Endometrial microvascular endothelial cells (primary cell): Measurements from ENCODE around the gene ANK2. TPM values are rescaled to one million over a fixed set of nuclear protein-coding genes. Genes with fewer than 3 reads are reported as not detected.

Source experiments
- in situ Hi-C: cut with HindIII; loops from 2 replicates; pipeline ENCODE4 v1.10.0; 2017; ENCODE audit warnings: low sequenced_read_pairs, low pct_unique_long_range_greater_than_20kb; ENCODE audit errors: inconsistent ontology term
- total RNA-seq: library from RNA; depleted of rRNA; stranded (reverse); fragments of >200 nt; gene quantifications from one replicate; pipeline ENCODE4 v1.2.3, GENCODE V29; 2015; ENCODE audit errors: inconsistent ontology term

ANK2 gene
- total RNA-seq, 1 donor from 2014 or later = 0.09 TPM

DNA sequence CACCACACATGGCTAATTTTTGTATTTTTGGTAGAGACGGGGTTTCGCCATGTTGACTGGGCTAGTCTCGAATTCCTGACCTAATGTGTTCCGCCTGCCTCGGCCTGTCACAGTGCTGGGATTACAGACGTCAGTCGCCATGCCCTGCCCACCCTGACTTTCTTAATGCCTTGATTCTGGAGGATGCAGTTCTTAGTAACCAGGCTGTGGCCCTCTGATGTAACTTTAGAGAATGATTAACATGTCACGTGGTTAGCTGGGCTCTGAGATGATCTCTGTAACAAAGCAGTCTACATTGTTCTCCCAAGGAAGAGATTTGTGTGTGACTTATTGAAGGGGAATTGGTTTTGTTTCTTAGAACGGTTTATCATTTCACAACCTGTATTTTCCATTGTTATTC, 30.6 kb downstream of the ANK2 start:
- in situ Hi-C loops = no loop called here

DNA sequence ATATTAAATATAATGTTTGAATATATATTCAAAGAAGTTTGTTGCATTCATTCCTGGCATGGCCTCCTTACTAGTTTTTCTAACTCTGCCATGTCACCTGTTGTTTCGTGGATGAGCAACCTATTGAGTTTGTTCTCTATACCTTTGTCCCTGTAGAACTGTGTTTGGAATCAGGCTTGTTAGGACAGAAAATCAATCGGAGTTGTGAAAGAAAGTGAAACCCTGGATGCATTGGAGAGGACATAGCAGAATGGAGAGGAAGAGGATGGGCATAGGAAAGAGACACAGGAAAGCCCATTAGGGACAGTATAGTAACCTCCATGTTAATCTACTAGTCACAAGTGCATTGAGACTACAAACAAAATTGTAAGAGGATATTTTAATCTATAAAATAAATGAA, 31.2 kb downstream of the ANK2 start:
- in situ Hi-C loops = no loop called here

DNA sequence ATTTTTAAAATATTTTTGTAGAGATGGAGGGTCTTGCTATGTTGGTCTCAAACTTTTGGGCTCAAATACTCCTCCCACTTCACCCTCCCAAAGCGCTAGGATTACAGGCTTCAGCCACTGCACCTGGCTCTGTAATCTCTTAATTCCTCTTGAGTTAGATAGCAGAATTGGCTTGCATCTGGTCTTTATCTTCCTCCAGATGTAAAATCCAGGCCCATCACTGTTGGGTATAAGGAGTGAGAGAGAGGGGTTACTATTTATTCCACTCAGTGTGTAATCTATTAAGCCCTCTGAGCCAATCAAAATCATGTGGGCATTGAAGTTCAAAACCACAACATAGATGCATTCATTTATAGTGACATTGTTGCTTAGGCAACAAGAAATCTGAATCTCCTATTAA, 33.9 kb downstream of the ANK2 start:
- in situ Hi-C loops = no loop called here

DNA sequence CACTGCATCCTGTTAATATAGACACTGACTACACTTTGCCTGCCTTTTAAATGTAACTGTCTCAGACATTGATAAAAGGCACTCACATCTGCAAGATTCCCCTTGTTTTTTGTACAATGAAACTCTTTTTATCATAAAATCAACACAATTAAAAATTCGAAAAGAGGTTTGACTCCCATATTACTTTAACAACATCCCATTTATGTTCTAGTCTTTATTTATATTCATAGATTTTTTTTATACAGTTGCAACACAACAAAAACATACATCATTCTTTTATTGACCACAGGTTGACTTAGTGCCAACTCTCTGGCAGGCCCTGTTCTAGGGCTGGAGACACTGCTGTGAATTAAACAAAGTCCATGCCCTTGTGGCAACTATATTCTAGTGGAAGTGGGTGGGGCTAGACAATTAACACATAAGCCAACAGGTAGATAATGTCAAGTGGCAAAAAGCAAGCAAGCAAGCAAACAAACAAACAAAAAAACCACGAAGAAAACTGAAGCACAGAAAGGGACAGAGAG, 36.8 kb downstream of the ANK2 start:
- in situ Hi-C loops = no loop called here

DNA sequence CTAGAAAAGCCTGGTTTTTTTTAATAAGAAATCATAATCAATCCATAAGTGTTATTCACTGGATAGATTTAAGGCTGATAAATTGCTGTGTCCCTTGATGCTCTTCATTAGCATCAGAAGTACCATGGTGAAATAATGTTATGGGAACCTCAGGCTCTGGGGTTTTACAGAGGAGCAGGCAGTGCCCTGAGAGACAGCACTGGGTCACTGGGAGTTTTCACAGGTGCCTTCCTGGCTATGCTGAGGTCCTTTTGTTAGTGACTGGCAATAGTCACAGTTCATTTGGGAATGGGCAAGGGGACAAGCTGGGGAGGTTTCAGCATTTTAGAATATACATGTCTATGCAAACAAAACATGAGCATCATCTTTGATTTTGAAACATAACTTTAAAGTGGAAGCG, 38.6 kb downstream of the ANK2 start:
- in situ Hi-C loops = no loop called here

DNA sequence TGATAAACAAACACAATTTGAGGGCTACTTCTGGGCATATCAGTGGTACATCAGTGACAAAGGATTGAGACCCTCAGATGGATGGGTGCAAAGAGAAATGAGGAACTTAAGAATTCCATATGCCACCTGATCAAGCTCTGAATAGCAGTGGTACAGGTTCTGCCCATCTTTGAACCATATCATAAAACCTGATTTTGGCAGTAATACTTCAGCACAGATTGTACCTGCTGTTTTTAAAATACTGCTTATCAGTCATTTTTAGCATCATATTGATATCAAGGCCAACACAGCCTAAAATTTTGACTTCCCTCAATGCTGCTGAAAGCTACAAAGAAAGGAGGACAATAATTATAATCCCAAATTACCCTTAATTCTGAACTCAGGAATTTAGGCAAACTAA, 41.5 kb downstream of the ANK2 start:
- in situ Hi-C loops = no loop called here

GRCh38 chr4:113094331-113094730, 44.9 kb downstream of the ANK2 start:
- in situ Hi-C loops = no loop called here

GRCh38 chr4:113094802-113095201, 45.3 kb downstream of the ANK2 start:
- in situ Hi-C loops = no loop called here

- in situ Hi-C loops = no loop called here
These were observed 52.2 kb downstream of the ANK2 start for GRCh38 chr4:113101669-113102068.

DNA sequence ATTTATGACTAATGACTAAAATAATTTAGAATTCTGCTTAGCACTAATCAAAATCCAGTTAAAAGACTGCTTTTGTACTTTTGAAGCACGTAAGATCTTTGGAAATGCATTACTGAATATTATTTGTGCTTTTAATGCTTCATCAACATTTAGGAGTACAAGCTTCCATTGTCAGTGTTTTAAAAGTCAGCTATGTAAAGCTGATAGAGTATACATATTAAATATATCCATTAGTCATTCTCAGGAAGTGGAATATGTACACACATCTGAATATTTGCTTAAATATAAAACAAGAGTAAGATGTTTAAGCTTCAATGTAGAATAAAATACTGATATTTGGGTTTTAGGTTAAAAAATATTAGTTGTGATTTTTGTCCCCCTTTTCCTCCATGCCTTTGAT, 54.1 kb downstream of the ANK2 start:
- in situ Hi-C loops = no loop called here

DNA sequence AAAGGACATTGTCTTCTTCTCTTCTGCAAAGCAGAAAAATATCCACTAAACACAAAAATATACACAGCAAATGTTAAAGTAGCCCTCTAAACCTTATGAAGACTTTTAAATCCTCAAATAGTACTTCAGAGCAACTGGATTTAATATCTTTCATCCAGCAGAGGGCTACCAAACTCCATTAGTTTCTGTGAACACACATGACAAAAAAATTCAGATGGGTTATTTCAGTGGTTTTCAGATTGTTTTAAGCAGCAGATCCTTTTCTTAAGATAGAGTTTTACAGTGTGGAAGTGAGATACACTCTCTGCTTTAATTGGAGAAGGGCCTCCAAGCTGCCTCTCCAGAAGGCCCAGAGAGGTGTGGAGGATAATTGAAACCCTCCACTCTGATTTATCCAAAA, 56.7 kb downstream of the ANK2 start:
- in situ Hi-C loops = no loop called here

- in situ Hi-C loops = no loop called here
These were observed 59.8 kb downstream of the ANK2 start for GRCh38 chr4:113109106-113109718.

GRCh38 chr4:113112338-113112978, 63.0 kb downstream of the ANK2 start:
- in situ Hi-C loops = no loop called here

DNA sequence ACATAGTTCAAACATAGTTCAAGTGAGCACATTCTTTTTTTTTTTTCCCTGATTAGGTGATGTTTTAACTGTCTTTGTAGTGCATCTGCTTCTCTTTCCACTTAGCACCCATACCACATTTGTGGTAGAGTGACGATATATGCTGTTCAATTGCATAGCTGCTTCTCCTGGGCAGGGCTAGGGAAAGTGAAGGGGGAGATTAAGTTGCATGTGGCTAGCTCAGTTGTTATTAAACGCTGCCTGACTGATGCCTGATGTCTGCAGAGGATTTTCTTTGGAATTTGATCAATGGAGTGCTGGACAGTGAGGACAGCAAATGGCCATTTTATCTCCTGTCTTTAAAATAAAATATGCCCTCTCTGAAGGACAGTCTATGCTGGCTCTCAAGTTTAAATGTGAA, 63.7 kb downstream of the ANK2 start:
- in situ Hi-C loops = no loop called here

DNA sequence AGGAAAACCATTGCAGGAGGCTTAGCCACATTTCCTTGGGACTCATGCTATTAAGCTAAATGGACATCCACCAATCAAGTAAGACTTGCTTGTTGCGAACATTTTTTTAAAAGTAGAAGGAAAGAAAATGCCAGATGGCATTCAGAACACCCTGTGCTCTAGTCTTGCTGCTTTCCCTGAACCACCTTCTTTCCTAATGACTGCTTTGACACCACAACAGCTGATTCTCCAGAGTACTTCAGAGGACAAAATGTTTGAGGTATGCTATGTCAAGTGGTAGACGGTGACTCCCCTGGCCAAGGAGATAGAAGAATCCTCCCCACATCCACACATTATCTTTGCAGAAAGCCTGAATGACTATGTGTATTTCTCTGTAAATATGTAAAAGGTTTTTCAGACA, 65.4 kb downstream of the ANK2 start:
- in situ Hi-C loops = no loop called here

- in situ Hi-C loops = no loop called here
These were observed 67.2 kb downstream of the ANK2 start for GRCh38 chr4:113116414-113117357.

- in situ Hi-C loops = no loop called here
These were observed 67.9 kb downstream of the ANK2 start for GRCh38 chr4:113117358-113117702.

GRCh38 chr4:113122066-113122465, 72.6 kb downstream of the ANK2 start:
- in situ Hi-C loops = no loop called here

GRCh38 chr4:113125418-113125817, 76.0 kb downstream of the ANK2 start:
- in situ Hi-C loops = no loop called here

- in situ Hi-C loops = no loop called here
These were observed 81.7 kb downstream of the ANK2 start for GRCh38 chr4:113131136-113131535.
